Measurements from ENCODE around the gene KLK6. TPM values are rescaled to one million over a fixed set of nuclear protein-coding genes. Genes with fewer than 3 reads are reported as not detected.

Gene KLK6
- total RNA-seq, 2 donors from 2014 or later, result 1.8 TPM; not detected in 1

- no peak overlapping the region for H3K27ac ChIP-seq
- TF ChIP-seq POLR2AphosphoS5 (IDR thresholded peaks at IDR 0.05) (no peak), POLR2A (IDR thresholded peaks at IDR 0.05) (no peak), CTCF (IDR thresholded peaks at IDR 0.05) (no peak)
- 43% methylated on average over 4 of the region's 4 CpGs for WGBS
Measured at GRCh38 chr19:50932690-50933083, 36.7 kb downstream of the KLK6 start.

GRCh38 chr19:50932018-50932689 lies 37.2 kb downstream of the KLK6 start:
- 51% methylated on average over 11 of the region's 11 CpGs for WGBS
- peak; percentile 63 for DNase-seq (ENCODE audit: low spot score)
- no peaks in the 10 kb centered on the region for H3K9me3 ChIP-seq
- H3K27me3 ChIP-seq (replicated peaks; ENCODE audit: insufficient read depth), result no peaks in the 10 kb centered on the region
- H3K4me1 ChIP-seq (replicated peaks), result no peaks in the 10 kb centered on the region
- TF ChIP-seq POLR2AphosphoS5 (IDR thresholded peaks at IDR 0.05) (peak; percentile 63), CTCF (IDR thresholded peaks at IDR 0.05) (no peak)
- intact Hi-C loops (cut with DNase I), result no loop called here
- no peak overlapping the region for H3K4me3 ChIP-seq
- no peak overlapping the region for H3K27ac ChIP-seq
- H3K36me3 ChIP-seq, result no peaks in the 10 kb centered on the region

More at GRCh38 chr19:50932690-50933083, 36.7 kb downstream of the KLK6 start:
- no peak for DNase-seq (ENCODE audit: low spot score)
- no peak overlapping the region for H3K4me3 ChIP-seq
- H3K36me3 ChIP-seq, result no peaks in the 10 kb centered on the region
- H3K9me3 ChIP-seq, result no peaks in the 10 kb centered on the region
- H3K4me1 ChIP-seq (replicated peaks), result no peaks in the 10 kb centered on the region
- intact Hi-C loops (cut with DNase I), result no loop called here
- H3K27me3 ChIP-seq (replicated peaks; ENCODE audit: insufficient read depth), result no peaks in the 10 kb centered on the region

- intact Hi-C loops (cut with DNase I), result no loop called here
- H3K36me3 ChIP-seq, result no peaks in the 10 kb centered on the region
- no peaks in the 10 kb centered on the region for H3K27me3 ChIP-seq (replicated peaks; ENCODE audit: insufficient read depth)
- TF ChIP-seq POLR2A (IDR thresholded peaks at IDR 0.05), result no peak
- TF ChIP-seq CTCF (IDR thresholded peaks at IDR 0.05), result no peak
- no peak for TF ChIP-seq POLR2AphosphoS5 (IDR thresholded peaks at IDR 0.05)
- no peak for DNase-seq (ENCODE audit: low spot score)
- no peaks in the 10 kb centered on the region for H3K4me1 ChIP-seq (replicated peaks)
- H3K27ac ChIP-seq, result no peak overlapping the region
- no peaks in the 10 kb centered on the region for H3K9me3 ChIP-seq
- H3K4me3 ChIP-seq, result no peak overlapping the region
Measured at GRCh38 chr19:50931023-50931422, 38.4 kb downstream of the KLK6 start.

GRCh38 chr19:50928831-50929230 lies 40.6 kb downstream of the KLK6 start:
- intact Hi-C loops (cut with DNase I), result no loop called here
- Histone ChIP-seq H3K36me3 (no peaks in the 10 kb centered on the region), H3K27me3 (replicated peaks; ENCODE audit: insufficient read depth) (no peaks in the 10 kb centered on the region), H3K4me1 (replicated peaks) (no peaks in the 10 kb centered on the region), H3K27ac (no peak overlapping the region), H3K4me3 (no peak overlapping the region), H3K9me3 (no peaks in the 10 kb centered on the region)
- no peak for DNase-seq (ENCODE audit: low spot score)
- WGBS, result 79% methylated on average over 5 of the region's 5 CpGs
- no peak for TF ChIP-seq POLR2AphosphoS5 (IDR thresholded peaks at IDR 0.05)
- no peak for TF ChIP-seq POLR2A (IDR thresholded peaks at IDR 0.05)
- no peak for TF ChIP-seq CTCF (IDR thresholded peaks at IDR 0.05)

- Histone ChIP-seq H3K9me3 (no peaks in the 10 kb centered on the region), H3K4me3 (no peak overlapping the region), H3K27ac (no peak overlapping the region), H3K4me1 (replicated peaks) (peaks cover 4% of the 10 kb centered on the region), H3K27me3 (replicated peaks; ENCODE audit: insufficient read depth) (no peaks in the 10 kb centered on the region), H3K36me3 (no peaks in the 10 kb centered on the region)
- intact Hi-C loops (cut with DNase I), result no loop called here
- WGBS, result 78% methylated on average over 11 of the region's 11 CpGs
- no peak for TF ChIP-seq CTCF (IDR thresholded peaks at IDR 0.05)
- DNase-seq (ENCODE audit: low spot score), result no peak
Measured at GRCh38 chr19:50926144-50926543, 43.2 kb downstream of the KLK6 start.
